ENCODE results near the gene LTBP1. TPM values are rescaled to one million over a fixed set of nuclear protein-coding genes. Genes with fewer than 3 reads are reported as not detected.

Gene LTBP1
- total RNA-seq, 1 donor from 2014 or later = 48.4 TPM

- Histone ChIP-seq H3K4me1 (no peaks in the 10 kb centered on the region), H3K27ac (no peak overlapping the region), H3K4me3 (no peak overlapping the region), H3K27me3 (no peaks in the 10 kb centered on the region), H3K9me3 (no peaks in the 10 kb centered on the region), H3K36me3 (no peaks in the 10 kb centered on the region)
- TF ChIP-seq POLR2AphosphoS5 (IDR thresholded peaks at IDR 0.05; ENCODE audit: insufficient read depth in 1 of 2, low read depth in 1 of 2) = no peak
- TF ChIP-seq POLR2A (IDR thresholded peaks at IDR 0.05) = no peak
- TF ChIP-seq CTCF (IDR thresholded peaks at IDR 0.05) = no peak
- no peak for DNase-seq (ENCODE audit: extremely low spot score in 2 of 2)
- intact Hi-C loops (cut with DNase I) = no loop called here
These were observed 43.8 kb upstream of the LTBP1 start for GRCh38 chr2:32902986-32903385.

- Histone ChIP-seq H3K27me3 (no peaks in the 10 kb centered on the region), H3K27ac (no peak overlapping the region), H3K4me3 (no peak overlapping the region), H3K9me3 (no peaks in the 10 kb centered on the region), H3K4me1 (no peaks in the 10 kb centered on the region), H3K36me3 (no peaks in the 10 kb centered on the region)
- DNase-seq (ENCODE audit: extremely low spot score in 2 of 2) = no peak
- intact Hi-C loops (cut with DNase I) = no loop called here
- TF ChIP-seq CTCF (IDR thresholded peaks at IDR 0.05) (no peak), POLR2AphosphoS5 (IDR thresholded peaks at IDR 0.05; ENCODE audit: insufficient read depth in 1 of 2, low read depth in 1 of 2) (no peak), POLR2A (IDR thresholded peaks at IDR 0.05) (no peak)
These were observed 42.7 kb upstream of the LTBP1 start for GRCh38 chr2:32904074-32904473.

- intact Hi-C loops (cut with DNase I) = no loop called here
- Histone ChIP-seq H3K27ac (no peak overlapping the region), H3K27me3 (no peaks in the 10 kb centered on the region), H3K36me3 (no peaks in the 10 kb centered on the region), H3K9me3 (no peaks in the 10 kb centered on the region), H3K4me1 (no peaks in the 10 kb centered on the region), H3K4me3 (no peak overlapping the region)
- TF ChIP-seq POLR2A (IDR thresholded peaks at IDR 0.05) = no peak
- TF ChIP-seq POLR2AphosphoS5 (IDR thresholded peaks at IDR 0.05; ENCODE audit: insufficient read depth in 1 of 2, low read depth in 1 of 2) = no peak
- TF ChIP-seq CTCF (IDR thresholded peaks at IDR 0.05) = no peak
- DNase-seq (ENCODE audit: extremely low spot score in 2 of 2) = no peak
These were observed 42.0 kb upstream of the LTBP1 start for GRCh38 chr2:32904751-32905150.

- TF ChIP-seq POLR2A (IDR thresholded peaks at IDR 0.05) = no peak
- TF ChIP-seq POLR2AphosphoS5 (IDR thresholded peaks at IDR 0.05; ENCODE audit: insufficient read depth in 1 of 2, low read depth in 1 of 2) = no peak
- TF ChIP-seq CTCF (IDR thresholded peaks at IDR 0.05) = no peak
- intact Hi-C loops (cut with DNase I) = no loop called here
- Histone ChIP-seq H3K4me1 (no peaks in the 10 kb centered on the region), H3K9me3 (no peaks in the 10 kb centered on the region), H3K27me3 (no peaks in the 10 kb centered on the region), H3K4me3 (no peak overlapping the region), H3K36me3 (no peaks in the 10 kb centered on the region), H3K27ac (no peak overlapping the region)
- no peak for DNase-seq (ENCODE audit: extremely low spot score in 2 of 2)
These were observed 41.5 kb upstream of the LTBP1 start for GRCh38 chr2:32905270-32905669.

- Histone ChIP-seq H3K4me1 (no peaks in the 10 kb centered on the region), H3K27me3 (no peaks in the 10 kb centered on the region), H3K9me3 (no peaks in the 10 kb centered on the region), H3K4me3 (no peak overlapping the region), H3K36me3 (no peaks in the 10 kb centered on the region), H3K27ac (no peak overlapping the region)
- intact Hi-C loops (cut with DNase I) = no loop called here
- no peak for DNase-seq (ENCODE audit: extremely low spot score in 2 of 2)
- TF ChIP-seq CTCF (IDR thresholded peaks at IDR 0.05) (no peak), POLR2AphosphoS5 (IDR thresholded peaks at IDR 0.05; ENCODE audit: insufficient read depth in 1 of 2, low read depth in 1 of 2) (no peak), POLR2A (IDR thresholded peaks at IDR 0.05) (no peak)
These were observed 35.7 kb upstream of the LTBP1 start for GRCh38 chr2:32910883-32911598.

Measured in vagina (tissue), 2 donors.